NCI-H2196 treated with DMSO at 0.1 percent for 48 hours (cell line): ENCODE data around the gene DLG3.
A peak's percentile ranks its signal among the peaks of the same experiment; 100 is the strongest.

Experiments
- DNase-seq: peaks from one replicate; lab custom pipeline; 2025; ENCODE audit not compliant: unreplicated experiment; lab: John Stamatoyannopoulos, UW

DLG3 gene

GRCh38 chrX:70437011-70437410 lies 7.6 kb upstream of the DLG3 start:
- DNase-seq, result no peak

GRCh38 chrX:70437921-70438665 lies 6.5 kb upstream of the DLG3 start:
- no peak for DNase-seq

GRCh38 chrX:70439016-70439415 lies 5.6 kb upstream of the DLG3 start:
- DNase-seq, result no peak

- no peak for DNase-seq
Measured at GRCh38 chrX:70442224-70442623, 2.4 kb upstream of the DLG3 start.

- no peak for DNase-seq
Measured at GRCh38 chrX:70444946-70445656, 466 bp downstream of the DLG3 start.

GRCh38 chrX:70445951-70446350 lies 1.3 kb downstream of the DLG3 start:
- no peak for DNase-seq

GRCh38 chrX:70446380-70447350 lies 2.0 kb downstream of the DLG3 start:
- DNase-seq, result no peak

GRCh38 chrX:70449457-70449966 lies 4.9 kb downstream of the DLG3 start:
- DNase-seq, result no peak

- DNase-seq, result peak; percentile 6
Measured at GRCh38 chrX:70452143-70452733, 7.6 kb downstream of the DLG3 start.

- DNase-seq, result no peak
Measured at GRCh38 chrX:70453024-70453618, 8.5 kb downstream of the DLG3 start.

GRCh38 chrX:70454441-70455365 lies 10.1 kb downstream of the DLG3 start:
- peak; percentile 83 for DNase-seq

- no peak for DNase-seq
Measured at GRCh38 chrX:70455366-70456202, 10.9 kb downstream of the DLG3 start.

- no peak for DNase-seq
Measured at GRCh38 chrX:70456256-70456655, 11.6 kb downstream of the DLG3 start.

- DNase-seq, result no peak
Measured at GRCh38 chrX:70461026-70461425, 16.4 kb downstream of the DLG3 start.

GRCh38 chrX:70464051-70464450 lies 19.4 kb downstream of the DLG3 start:
- no peak for DNase-seq

GRCh38 chrX:70466968-70467367 lies 22.3 kb downstream of the DLG3 start:
- no peak for DNase-seq

- no peak for DNase-seq
Measured at GRCh38 chrX:70468709-70469108, 24.1 kb downstream of the DLG3 start.

- no peak for DNase-seq
Measured at GRCh38 chrX:70470850-70471289, 26.2 kb downstream of the DLG3 start.
